Measurements from ENCODE around the gene TP53RK. TPM values are rescaled to one million over a fixed set of nuclear protein-coding genes. Genes with fewer than 3 reads are reported as not detected.
"Not testable (repeated sequence)": the region's sequence is repeated elsewhere in the genome, so short reads cannot be mapped to it uniquely, and the experiment has no call there.

Gene TP53RK
- total RNA-seq, 6 donors from 2014 or later, result 8.1 to 21.9 (median 12.5) TPM

DNA sequence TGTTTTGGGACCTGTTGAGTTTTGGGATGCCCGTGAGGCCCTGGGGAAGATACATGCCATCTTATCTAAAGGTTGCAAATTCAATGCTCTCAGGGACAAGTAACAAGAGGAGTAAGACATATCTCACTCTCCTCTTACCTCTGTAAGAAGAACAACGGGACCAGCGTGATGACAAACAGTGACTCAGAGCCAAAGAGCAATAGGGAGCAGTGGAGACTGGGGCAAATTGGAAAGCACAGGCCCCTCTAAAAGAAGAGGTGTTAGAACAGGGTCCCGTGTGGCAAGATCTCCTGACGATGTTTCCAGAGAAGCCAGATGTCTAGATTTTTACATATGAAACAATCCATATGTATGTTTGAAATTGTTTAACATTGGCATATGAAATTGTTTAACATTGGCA lies 11.6 kb downstream of the TP53RK start:
- Histone ChIP-seq H3K36me3 (peaks cover 0 to 8% (median 0%) of the 10 kb centered on the region in 4 donors), H3K27me3 (no peaks in the 10 kb centered on the region), H3K4me3 (no peak overlapping the region), H3K9me3 (peaks cover 0 to 3% (median under 1%) of the 10 kb centered on the region in 4 donors), H3K27ac (no peak overlapping the region), H3K4me1 (peaks cover 0 to 3% (median 1%) of the 10 kb centered on the region in 4 donors)
- DNase-seq, result no peak
- no peak for ATAC-seq (ENCODE audit: low FRiP score in 2 of 2)
- 86 to 91% methylated on average over 5 of the region's 5 CpGs for WGBS, 2 donors
- TF ChIP-seq, protein P1, sequence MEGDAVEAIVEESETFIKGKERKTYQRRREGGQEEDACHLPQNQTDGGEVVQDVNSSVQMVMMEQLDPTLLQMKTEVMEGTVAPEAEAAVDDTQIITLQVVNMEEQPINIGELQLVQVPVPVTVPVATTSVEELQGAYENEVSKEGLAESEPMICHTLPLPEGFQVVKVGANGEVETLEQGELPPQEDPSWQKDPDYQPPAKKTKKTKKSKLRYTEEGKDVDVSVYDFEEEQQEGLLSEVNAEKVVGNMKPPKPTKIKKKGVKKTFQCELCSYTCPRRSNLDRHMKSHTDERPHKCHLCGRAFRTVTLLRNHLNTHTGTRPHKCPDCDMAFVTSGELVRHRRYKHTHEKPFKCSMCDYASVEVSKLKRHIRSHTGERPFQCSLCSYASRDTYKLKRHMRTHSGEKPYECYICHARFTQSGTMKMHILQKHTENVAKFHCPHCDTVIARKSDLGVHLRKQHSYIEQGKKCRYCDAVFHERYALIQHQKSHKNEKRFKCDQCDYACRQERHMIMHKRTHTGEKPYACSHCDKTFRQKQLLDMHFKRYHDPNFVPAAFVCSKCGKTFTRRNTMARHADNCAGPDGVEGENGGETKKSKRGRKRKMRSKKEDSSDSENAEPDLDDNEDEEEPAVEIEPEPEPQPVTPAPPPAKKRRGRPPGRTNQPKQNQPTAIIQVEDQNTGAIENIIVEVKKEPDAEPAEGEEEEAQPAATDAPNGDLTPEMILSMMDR (IDR thresholded peaks at IDR 0.05), result no peak
- TF ChIP-seq POLR2A (IDR thresholded peaks at IDR 0.05), result no peak

GRCh38 chr20:46676649-46677316 lies 12.5 kb downstream of the TP53RK start:
- not testable (repeated sequence) for H3K9me3 ChIP-seq; H3K4me1 ChIP-seq; H3K4me3 ChIP-seq; DNase-seq; H3K27me3 ChIP-seq; ATAC-seq (ENCODE audit: low FRiP score in 2 of 2); H3K27ac ChIP-seq; H3K36me3 ChIP-seq
- 94% methylated on average over 9 to 12 of the region's 14 CpGs for WGBS, 2 donors

DNA sequence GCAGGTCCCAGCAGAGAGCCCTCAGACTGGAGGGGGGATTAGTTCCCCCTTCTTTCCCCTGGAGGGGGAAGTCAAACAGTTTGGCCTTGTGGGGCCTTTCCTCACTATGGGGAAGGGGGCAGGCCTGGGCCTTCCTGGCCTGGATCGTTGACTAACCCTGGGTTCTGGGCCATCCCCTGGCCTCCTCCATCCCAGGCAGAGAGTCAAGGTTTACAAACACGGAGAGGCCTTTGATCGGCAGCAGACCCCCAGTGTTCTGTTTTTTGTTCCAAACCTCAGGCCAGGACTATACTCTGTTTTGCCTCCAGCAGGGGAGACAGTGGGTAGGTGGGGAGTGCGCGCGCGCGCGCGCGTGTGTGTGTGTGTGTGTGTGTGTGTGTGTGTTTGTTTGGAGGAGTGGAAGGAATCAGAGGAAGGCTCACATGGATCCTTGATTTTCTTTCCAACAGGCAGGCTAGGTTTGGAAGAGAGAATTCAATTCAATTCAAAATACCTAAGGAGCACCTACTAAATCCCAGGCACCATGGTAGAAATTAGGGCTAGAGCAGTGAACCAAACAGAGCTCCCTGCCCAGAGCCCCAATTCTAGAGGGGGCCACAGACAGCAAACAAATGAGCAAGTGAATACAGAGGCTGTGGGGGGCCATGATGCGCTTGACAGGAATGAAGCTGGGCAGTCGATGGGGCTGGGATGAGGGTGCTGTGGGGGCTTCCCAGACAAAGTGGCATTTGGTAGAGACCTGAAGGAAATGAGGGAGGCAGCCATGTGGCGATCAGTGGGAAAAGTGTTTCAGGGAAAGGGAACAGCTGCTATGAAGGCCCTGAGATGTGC lies 14.8 kb downstream of the TP53RK start:
- WGBS, 2 donors, result 66 to 84% methylated on average over 13 to 14 of the region's 14 CpGs
- Histone ChIP-seq H3K4me1 (no peaks in the 10 kb centered on the region), H3K4me3 (no peak overlapping the region), H3K27ac (no peak overlapping the region), H3K27me3 (no peaks in the 10 kb centered on the region), H3K9me3 (peaks cover 8 to 17% (median 12%) of the 10 kb centered on the region in 4 donors), H3K36me3 (no peaks in the 10 kb centered on the region)
- TF ChIP-seq POLR2A (IDR thresholded peaks at IDR 0.05) (no peak), POLR2AphosphoS5 (IDR thresholded peaks at IDR 0.05) (no peak), EP300 (IDR thresholded peaks at IDR 0.05) (no peak)
- TF ChIP-seq, protein P1 (IDR thresholded peaks at IDR 0.05), result no peak
- peak in 1 of 2 donors; percentile 48 for DNase-seq
- no peak for ATAC-seq (ENCODE audit: low FRiP score in 2 of 2)

- Histone ChIP-seq H3K4me1 (no peaks in the 10 kb centered on the region), H3K27me3 (no peaks in the 10 kb centered on the region), H3K36me3 (no peaks in the 10 kb centered on the region), H3K4me3 (no peak overlapping the region), H3K9me3 (peaks cover 8 to 17% (median 12%) of the 10 kb centered on the region in 4 donors), H3K27ac (no peak overlapping the region)
- WGBS, 2 donors, result 82 to 86% methylated on average over 11 of the region's 11 CpGs
- no peak for DNase-seq
- ATAC-seq (ENCODE audit: low FRiP score in 2 of 2), result no peak
- no peak for TF ChIP-seq POLR2A (IDR thresholded peaks at IDR 0.05)
- TF ChIP-seq, protein P1 (IDR thresholded peaks at IDR 0.05), result no peak
- TF ChIP-seq EP300 (IDR thresholded peaks at IDR 0.05), result no peak
- no peak for TF ChIP-seq POLR2AphosphoS5 (IDR thresholded peaks at IDR 0.05)
These were observed 15.6 kb downstream of the TP53RK start for GRCh38 chr20:46673394-46674252.

Data from upper lobe of left lung (tissue), 6 donors.